ENCODE results near the gene ZNF497. TPM values are rescaled to one million over a fixed set of nuclear protein-coding genes. Genes with fewer than 3 reads are reported as not detected.

The ZNF497 gene
- total and polyA plus RNA-seq, 2 of the 13 experiments (the other 11 are each of a cell fraction or from before 2014, with no cell fraction given) = 1.5 to 1.9 TPM

GRCh38 chr19:58326914-58327726, 35.4 kb downstream of the ZNF497 start, which contains the start of gene ZSCAN22 (continued):
- TF ChIP-seq, protein P1, sequence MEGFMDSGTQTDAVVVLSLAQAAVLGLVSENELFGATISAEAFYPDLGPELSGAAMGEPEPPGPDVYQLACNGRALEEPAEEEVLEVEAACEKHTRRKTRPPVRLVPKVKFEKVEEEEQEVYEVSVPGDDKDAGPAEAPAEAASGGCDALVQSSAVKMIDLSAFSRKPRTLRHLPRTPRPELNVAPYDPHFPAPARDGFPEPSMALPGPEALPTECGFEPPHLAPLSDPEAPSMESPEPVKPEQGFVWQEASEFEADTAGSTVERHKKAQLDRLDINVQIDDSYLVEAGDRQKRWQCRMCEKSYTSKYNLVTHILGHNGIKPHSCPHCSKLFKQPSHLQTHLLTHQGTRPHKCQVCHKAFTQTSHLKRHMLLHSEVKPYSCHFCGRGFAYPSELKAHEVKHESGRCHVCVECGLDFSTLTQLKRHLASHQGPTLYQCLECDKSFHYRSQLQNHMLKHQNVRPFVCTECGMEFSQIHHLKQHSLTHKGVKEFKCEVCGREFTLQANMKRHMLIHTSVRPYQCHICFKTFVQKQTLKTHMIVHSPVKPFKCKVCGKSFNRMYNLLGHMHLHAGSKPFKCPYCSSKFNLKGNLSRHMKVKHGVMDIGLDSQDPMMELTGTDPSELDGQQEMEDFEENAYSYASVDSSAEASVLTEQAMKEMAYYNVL (CRISPR knock-in tag; IDR thresholded peaks at IDR 0.05; ENCODE audit: borderline replicate concordance) = 0 out of 2 replicates have a peak, but pooled peaks have one; percentile 61
- TF ChIP-seq SMC3 (IDR thresholded peaks at IDR 0.05; ENCODE audit: low read length) (no peak), MBNL3 (CRISPR knock-in tag; conservative IDR thresholded peaks at IDR 0.05) (no peak), ZBTB8A (CRISPR knock-in tag; IDR thresholded peaks at IDR 0.05; ENCODE audit: borderline replicate concordance, low read depth) (no peak), MTA1 (CRISPR knock-in tag; IDR thresholded peaks at IDR 0.05; ENCODE audit: borderline replicate concordance) (no peak), SNAPC4 (CRISPR knock-in tag; IDR thresholded peaks at IDR 0.05) (peak; percentile 94; the same call in 1 of the 2 replicates), ZNF773 (CRISPR knock-in tag; IDR thresholded peaks at IDR 0.05; ENCODE audit: borderline replicate concordance) (peak; percentile 55; the same call in 1 of the 2 replicates), KAT7 (CRISPR knock-in tag; IDR thresholded peaks at IDR 0.05; ENCODE audit: borderline replicate concordance) (peak; percentile 69; the same call in 1 of the 2 replicates), ZNF235 (CRISPR knock-in tag; IDR thresholded peaks at IDR 0.05; ENCODE audit: borderline replicate concordance) (no peak; the same call in 1 of the 2 replicates), ZNF552 (CRISPR knock-in tag; IDR thresholded peaks at IDR 0.05; ENCODE audit: borderline replicate concordance) (0 out of 2 replicates have a peak, but pooled peaks have one; percentile 26), SAP130 (CRISPR knock-in tag; IDR thresholded peaks at IDR 0.05; ENCODE audit: low read depth) (peak; percentile 93), PITX1 (CRISPR knock-in tag; IDR thresholded peaks at IDR 0.05) (peak; percentile 57; the same call in 1 of the 2 replicates), ZNF232 (CRISPR knock-in tag; IDR thresholded peaks at IDR 0.05; ENCODE audit: borderline replicate concordance) (peak; percentile 92; the same call in 1 of the 2 replicates), NRL (CRISPR knock-in tag; IDR thresholded peaks at IDR 0.05; ENCODE audit: borderline replicate concordance) (peak; percentile 91), ZBTB38 (CRISPR knock-in tag; IDR thresholded peaks at IDR 0.05) (peak; percentile 82; the same call in 1 of the 2 replicates), DPF2 (CRISPR knock-in tag; IDR thresholded peaks at IDR 0.05; ENCODE audit: borderline replicate concordance, low read depth) (no peak), MZF1 (CRISPR knock-in tag; IDR thresholded peaks at IDR 0.05; ENCODE audit: borderline replicate concordance) (no peak), HNRNPUL1 (IDR thresholded peaks at IDR 0.05; ENCODE audit: low read depth, low read length) (no peak)
- TF ChIP-seq, protein P2, sequence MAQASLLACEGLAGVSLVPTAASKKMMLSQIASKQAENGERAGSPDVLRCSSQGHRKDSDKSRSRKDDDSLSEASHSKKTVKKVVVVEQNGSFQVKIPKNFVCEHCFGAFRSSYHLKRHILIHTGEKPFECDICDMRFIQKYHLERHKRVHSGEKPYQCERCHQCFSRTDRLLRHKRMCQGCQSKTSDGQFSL (CRISPR knock-in tag; IDR thresholded peaks at IDR 0.05) = 0 out of 2 replicates have a peak, but pooled peaks have one; percentile 26
- TF ChIP-seq, protein P3, sequence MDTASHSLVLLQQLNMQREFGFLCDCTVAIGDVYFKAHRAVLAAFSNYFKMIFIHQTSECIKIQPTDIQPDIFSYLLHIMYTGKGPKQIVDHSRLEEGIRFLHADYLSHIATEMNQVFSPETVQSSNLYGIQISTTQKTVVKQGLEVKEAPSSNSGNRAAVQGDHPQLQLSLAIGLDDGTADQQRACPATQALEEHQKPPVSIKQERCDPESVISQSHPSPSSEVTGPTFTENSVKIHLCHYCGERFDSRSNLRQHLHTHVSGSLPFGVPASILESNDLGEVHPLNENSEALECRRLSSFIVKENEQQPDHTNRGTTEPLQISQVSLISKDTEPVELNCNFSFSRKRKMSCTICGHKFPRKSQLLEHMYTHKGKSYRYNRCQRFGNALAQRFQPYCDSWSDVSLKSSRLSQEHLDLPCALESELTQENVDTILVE (CRISPR knock-in tag; IDR thresholded peaks at IDR 0.05) = peak; percentile 69; the same call in 1 of the 2 replicates
